HCT116 (cell line): Measurements from ENCODE around the gene TRMT10C. TPM values are rescaled to one million over a fixed set of nuclear protein-coding genes. Genes with fewer than 3 reads are reported as not detected.

Experiments used
- ATAC-seq: fragments of 200-7000 bp; cut with Tn5 transposase; 2 replicates; pipeline ENCODE4 v1.9.1; 2020; ENCODE audit warnings: mild to moderate bottlenecking, moderate library complexity
- BruUV-seq: library from RNA; stranded (reverse); fragments of 400-500 nt; replicated peaks from 2 replicates; lab custom pipeline; 2021; lab: Mats Ljungman, UMichigan
- CTCF ChIA-PET: fragments of 300-600 bp; sonication (Branson Sonifier 250); formaldehyde crosslinking; loops from one replicate; lab custom pipeline; 2021; ENCODE audit warnings: antibody characterized with exemption; lab: Charles Lee
- POLR2A ChIA-PET: fragments of 300-600, 350-600 bp; sonication (Branson Sonifier 250); formaldehyde crosslinking; loops from one replicate; lab custom pipeline; 2021; ENCODE audit warnings: antibody characterized with exemption; lab: Charles Lee
- RAD21 ChIA-PET, 2 experiments: fragments of 300-600 bp; sonication (Branson Sonifier 250); formaldehyde crosslinking; loops; one replicate each; lab custom pipeline; 2023; ENCODE audit warnings: low total read pairs in 2 of 2; ENCODE audit not compliant: uncharacterized antibody in 2 of 2, unreplicated experiment in 2 of 2, low non-redundant PET in 1 of 2; lab: Charles Lee
- DNase-seq: peaks from one replicate; pipeline ENCODE4 v3.0.0-alpha.2; 2010; ENCODE audit warnings: low read depth, low spot score
- H2AFZ ChIP-seq: fragments of 200-600 bp; shearing (Covaris generic), sonication (generic); 2 replicates; pipeline ENCODE4 v1.6.1; 2017; ENCODE audit warnings: low read depth, mixed run types, mixed read lengths, antibody characterized with exemption, low read length; ENCODE audit not compliant: poor library complexity, severe bottlenecking
- H3K27ac ChIP-seq: 2 replicates; pipeline ENCODE4 v1.5.1; 2012; ENCODE audit warnings: low read depth, low read length
- H3K27me3 ChIP-seq: fragments of 200-600 bp; sonication (generic); 2 replicates; pipeline ENCODE4 v1.6.1; 2016; ENCODE audit warnings: mixed run types, low read length, mixed read lengths; ENCODE audit not compliant: insufficient read depth
- H3K36me3 ChIP-seq, 2 experiments: fragments of 200-500 bp in 1 of 2; fragments of 200-600 bp in 1 of 2; sonication (Bioruptor generic) in 1 of 2; sonication (generic) in 1 of 2; 2 replicates each; pipeline versions ENCODE4 v1.5.1 to v1.6.1; 2014 to 2016; ENCODE audit warnings: low read length in 2 of 2, inconsistent platforms in 1 of 2, mixed read lengths in 1 of 2, mixed run types in 1 of 2; ENCODE audit not compliant: insufficient read depth in 2 of 2, control insufficient read depth in 1 of 2
- H3K4me1 ChIP-seq, 2 experiments: fragments of 200-600 bp in 1 of 2; sonication (generic) in 1 of 2; 2 replicates each; pipeline versions ENCODE4 v1.5.1 to v1.6.1; 2012 to 2017; ENCODE audit warnings: low read length in 2 of 2, inconsistent platforms in 1 of 2, mild to moderate bottlenecking in 1 of 2, mixed read lengths in 1 of 2, mixed run types in 1 of 2, moderate library complexity in 1 of 2; ENCODE audit not compliant: insufficient read depth in 2 of 2, control insufficient read depth in 1 of 2
- H3K4me2 ChIP-seq: fragments of 200-600 bp; sonication (generic); 2 replicates; pipeline ENCODE4 v1.6.1; 2017; ENCODE audit warnings: mixed run types, low read length, mixed read lengths
- H3K4me3 ChIP-seq, 2 experiments: fragments of 200-600 bp in 1 of 2; sonication (generic) in 1 of 2; replicated peaks in 1 of 2; 2 replicates each; pipeline ENCODE4 v1.5.1; 2011 to 2016; ENCODE audit warnings: low read length in 2 of 2, control low read depth in 1 of 2, low read depth in 1 of 2, mild to moderate bottlenecking in 1 of 2, mixed read lengths in 1 of 2, mixed run types in 1 of 2
- H3K79me2 ChIP-seq: fragments of 200-600 bp; sonication (generic); 2 replicates; pipeline ENCODE4 v1.6.1; 2017; ENCODE audit warnings: mild to moderate bottlenecking, mixed run types, low read length, moderate library complexity, mixed read lengths; ENCODE audit not compliant: insufficient read depth
- H3K9ac ChIP-seq: fragments of 200-600 bp; sonication (generic); 2 replicates; pipeline ENCODE4 v1.6.1; 2016; ENCODE audit warnings: low read length, mixed read lengths
- H3K9me2 ChIP-seq: fragments of 200-600 bp; sonication (generic), shearing (Covaris generic); 2 replicates; pipeline ENCODE4 v1.6.1; 2017; ENCODE audit warnings: mixed run types, mild to moderate bottlenecking, moderate library complexity; ENCODE audit not compliant: insufficient read depth
- H3K9me3 ChIP-seq, 2 experiments: fragments of 200-500 bp in 1 of 2; fragments of 200-600 bp in 1 of 2; sonication (Bioruptor generic) in 1 of 2; sonication (generic) in 1 of 2; 2 replicates each; pipeline ENCODE4 v1.6.1; 2014 to 2017; ENCODE audit warnings: low read length in 2 of 2, mixed read lengths in 2 of 2, inconsistent platforms in 1 of 2, low read depth in 1 of 2, mild to moderate bottlenecking in 1 of 2, mixed run types in 1 of 2, moderate library complexity in 1 of 2; ENCODE audit not compliant: control insufficient read depth in 1 of 2, insufficient read depth in 1 of 2
- H4K20me1 ChIP-seq: fragments of 200-600 bp; sonication (generic), shearing (Covaris generic); 2 replicates; pipeline ENCODE4 v1.6.1; 2017; ENCODE audit warnings: mixed run types, mild to moderate bottlenecking, moderate library complexity; ENCODE audit not compliant: insufficient read depth
- ATF3 ChIP-seq: IDR thresholded peaks from 2 replicates; pipeline ENCODE4 v1.6.1; 2012
- CBX3 ChIP-seq: IDR thresholded peaks from 2 replicates; pipeline ENCODE4 v1.6.1; 2012; ENCODE audit warnings: low read depth
- CEBPB ChIP-seq: IDR thresholded peaks from 2 replicates; pipeline ENCODE4 v1.6.1; 2012; ENCODE audit warnings: low read depth
- CTCF ChIP-seq, 3 experiments: fragments of 200-600 bp in 1 of 3; sonication (generic) in 1 of 3; IDR thresholded peaks in 2 of 3; conservative IDR thresholded peaks in 1 of 3; 2 replicates each; pipeline ENCODE4 v1.5.1; 2012 to 2017; ENCODE audit warnings: low read depth in 2 of 3, low read length in 2 of 3, antibody characterized with exemption in 1 of 3, borderline replicate concordance in 1 of 3, control low read depth in 1 of 3, mild to moderate bottlenecking in 1 of 3, mixed read lengths in 1 of 3, mixed run types in 1 of 3, moderate library complexity in 1 of 3; ENCODE audit not compliant: insufficient read depth in 1 of 3
- EGR1 ChIP-seq: IDR thresholded peaks from 2 replicates; pipeline ENCODE4 v1.6.1; 2012; ENCODE audit warnings: low read depth
- EZH2 ChIP-seq: fragments of 200-600 bp; sonication (generic); IDR thresholded peaks from 2 replicates; pipeline ENCODE4 v1.6.1; 2017; ENCODE audit warnings: antibody characterized with exemption, mixed run types
- EZH2phosphoT487 ChIP-seq: fragments of 200-600 bp; IDR thresholded peaks from 2 replicates; pipeline ENCODE4 v1.6.1; 2018; ENCODE audit warnings: antibody characterized with exemption, borderline replicate concordance
- FOSL1 ChIP-seq: IDR thresholded peaks from 2 replicates; pipeline ENCODE4 v1.6.1; 2012; ENCODE audit warnings: low read depth
- JUND ChIP-seq: IDR thresholded peaks from 2 replicates; pipeline ENCODE4 v1.6.1; 2012
- MAX ChIP-seq: IDR thresholded peaks from 2 replicates; pipeline ENCODE4 v1.6.1; 2012
- POLR2A ChIP-seq: IDR thresholded peaks from 2 replicates; pipeline ENCODE4 v1.7.0; 2011; ENCODE audit warnings: borderline replicate concordance; ENCODE audit not compliant: insufficient read depth, insufficient read length; ENCODE audit errors: extremely low read depth
- POLR2AphosphoS5 ChIP-seq: IDR thresholded peaks from 2 replicates; pipeline ENCODE4 v1.6.1; 2011; ENCODE audit warnings: mild to moderate bottlenecking, low read depth, low read length, moderate library complexity
- RAD21 ChIP-seq: IDR thresholded peaks from 2 replicates; pipeline ENCODE4 v1.6.1; 2012; ENCODE audit warnings: low read depth, mild to moderate bottlenecking
- REST ChIP-seq: IDR thresholded peaks from 2 replicates; pipeline ENCODE4 v1.6.1; 2012; ENCODE audit warnings: low read depth
- SIN3A ChIP-seq: IDR thresholded peaks from 2 replicates; pipeline ENCODE4 v1.6.1; 2012; ENCODE audit warnings: low read depth
- SRF ChIP-seq: IDR thresholded peaks from 2 replicates; pipeline ENCODE4 v1.6.1; 2012; ENCODE audit warnings: low read depth
- TCF7L2 ChIP-seq: IDR thresholded peaks from 2 replicates; pipeline ENCODE4 v1.7.0; 2011; ENCODE audit warnings: borderline replicate concordance, inconsistent platforms; ENCODE audit not compliant: insufficient read depth, insufficient read length; ENCODE audit errors: extremely low read depth
- YY1 ChIP-seq: IDR thresholded peaks from 2 replicates; pipeline ENCODE4 v1.6.1; 2011; ENCODE audit warnings: low read length, low read depth, moderate library complexity, mild to moderate bottlenecking; ENCODE audit not compliant: insufficient replicate concordance; ENCODE audit errors: extremely low read depth
- ZFX ChIP-seq: fragments of 450-650 bp; IDR thresholded peaks from 2 replicates; pipeline ENCODE4 v1.6.1; 2017
- ZNF274 ChIP-seq: fragments of 200-500 bp; sonication (Bioruptor generic); IDR thresholded peaks from 2 replicates; pipeline ENCODE4 v1.6.1; 2014; ENCODE audit warnings: mild to moderate bottlenecking, low read depth, low read length, inconsistent platforms
- intact Hi-C: fragments of 100-400 bp; cut with micrococcal nuclease; formaldehyde crosslinking; loops from 2 replicates; pipeline ENCODE4 v1.10.0; 2022
- total RNA-seq: library from RNA; stranded (reverse); gene quantifications from one replicate; pipeline ENCODE4 v1.2.1, GENCODE V29; 2021; ENCODE audit not compliant: unreplicated experiment

TRMT10C gene
- total RNA-seq, 1 experiment from 2014 or later: 36.4 TPM

GRCh38 chr3:101533603-101533968 lies 28.1 kb upstream of the TRMT10C start:
- Histone ChIP-seq H3K4me3 (no peak overlapping the region), H3K4me1 (no peaks in the 10 kb centered on the region), H3K4me2 (no peak overlapping the region), H3K36me3 (no peaks in the 10 kb centered on the region), H3K79me2 (no peaks in the 10 kb centered on the region), H3K9me3 (no peaks in the 10 kb centered on the region), H3K27ac (no peak overlapping the region), H3K9me2 (no peaks in the 10 kb centered on the region), H2AFZ (no peak overlapping the region), H3K27me3 (no peaks in the 10 kb centered on the region), H3K9ac (no peak overlapping the region), H4K20me1 (no peaks in the 10 kb centered on the region)
- intact Hi-C loops: no loop called here
- CTCF ChIA-PET: no interaction called here
- RAD21 ChIA-PET: no interaction called here
- POLR2A ChIA-PET: no interaction called here
- DNase-seq (no peak), ATAC-seq (no peak)
- no peak for TF ChIP-seq EGR1
- TF ChIP-seq TCF7L2: no peak
- no peak for TF ChIP-seq RAD21
- no peak for TF ChIP-seq REST
- no peak for TF ChIP-seq CTCF (IDR thresholded peaks at IDR 0.05 in 2 of 3, conservative IDR thresholded peaks at IDR 0.05 in 1 of 3; ENCODE audit: borderline replicate concordance in 1 of 3, insufficient read depth in 1 of 3, low read depth in 2 of 3, low read length in 2 of 3)
- TF ChIP-seq FOSL1: no peak
- no peak for TF ChIP-seq ZFX
- TF ChIP-seq JUND: no peak
- TF ChIP-seq CBX3: no peak
- no peak for TF ChIP-seq EZH2phosphoT487
- TF ChIP-seq POLR2A: no peak
- TF ChIP-seq SRF: no peak
- TF ChIP-seq EZH2: no peak
- no peak for TF ChIP-seq POLR2AphosphoS5
- TF ChIP-seq MAX: no peak
- TF ChIP-seq ZNF274: no peak
- no peak for TF ChIP-seq CEBPB
- TF ChIP-seq SIN3A: no peak
- TF ChIP-seq YY1: no peak
- no peak for TF ChIP-seq ATF3
- BruUV-seq: no TSS peak
